Liver (tissue), 9 donors: ENCODE results near the gene LHFPL3. TPM values are rescaled to one million over a fixed set of nuclear protein-coding genes. Genes with fewer than 3 reads are reported as not detected.
A peak's percentile ranks its signal among the peaks of the same experiment; 100 is the strongest.

Experiments
- DNase-seq: peaks from one replicate; pipeline ENCODE4 v3.0.0-alpha.2; 2017; ENCODE audit warnings: low spot score
- H3K27ac ChIP-seq, 2 donors: one replicate each; pipeline ENCODE4 v1.7.0; 2013; ENCODE audit warnings: inconsistent platforms in 2 of 2, low read length in 2 of 2, control low read depth in 1 of 2, low read depth in 1 of 2, mild to moderate bottlenecking in 1 of 2
- H3K27me3 ChIP-seq, 4 donors: one replicate each; pipeline versions ENCODE4 v1.6.1 to v1.7.0; 2013; ENCODE audit warnings: low read length in 3 of 4, inconsistent platforms in 1 of 4, mild to moderate bottlenecking in 1 of 4, moderate library complexity in 1 of 4; ENCODE audit not compliant: control insufficient read depth in 4 of 4, insufficient read depth in 4 of 4
- H3K36me3 ChIP-seq, 4 donors: one replicate each; pipeline versions ENCODE4 v1.6.1 to v1.7.0; 2013; ENCODE audit warnings: low read length in 3 of 4, mild to moderate bottlenecking in 3 of 4, low read depth in 1 of 4, moderate library complexity in 1 of 4; ENCODE audit not compliant: control insufficient read depth in 4 of 4, insufficient read depth in 3 of 4
- H3K4me1 ChIP-seq, 4 donors: one replicate each; pipeline versions ENCODE4 v1.6.1 to v1.7.0; 2013; ENCODE audit warnings: low read length in 3 of 4, mild to moderate bottlenecking in 3 of 4, moderate library complexity in 1 of 4; ENCODE audit not compliant: control insufficient read depth in 4 of 4, insufficient read depth in 4 of 4
- H3K4me3 ChIP-seq, 3 donors: one replicate each; pipeline versions ENCODE4 v1.6.1 to v1.7.0; 2013; ENCODE audit warnings: low read length in 3 of 3, control low read depth in 1 of 3, low read depth in 1 of 3, mild to moderate bottlenecking in 1 of 3
- H3K9ac ChIP-seq, 2 donors: one replicate each; pipeline ENCODE4 v1.7.0; 2013; ENCODE audit warnings: low read length in 2 of 2, mild to moderate bottlenecking in 2 of 2, moderate library complexity in 2 of 2, control low read depth in 1 of 2, low read depth in 1 of 2
- H3K9me3 ChIP-seq, 4 donors: one replicate each; pipeline versions ENCODE4 v1.6.1 to v1.7.0; 2013; ENCODE audit warnings: low read length in 3 of 4; ENCODE audit not compliant: control insufficient read depth in 4 of 4
- EGR1 ChIP-seq, 2 donors: IDR thresholded peaks; 2 replicates each; pipeline ENCODE4 v1.6.1; 2016 to 2018; ENCODE audit warnings: antibody characterized with exemption in 2 of 2, low read depth in 2 of 2
- FOXA1 ChIP-seq: IDR thresholded peaks from 2 replicates; pipeline ENCODE4 v1.6.1; 2016; ENCODE audit warnings: antibody characterized with exemption
- FOXA2 ChIP-seq: IDR thresholded peaks from 2 replicates; pipeline ENCODE4 v1.6.1; 2016; ENCODE audit warnings: antibody characterized with exemption
- HNF4G ChIP-seq: IDR thresholded peaks from 2 replicates; pipeline ENCODE4 v1.6.1; 2016; ENCODE audit warnings: antibody characterized with exemption
- JUND ChIP-seq, 2 donors: IDR thresholded peaks; 2 replicates each; pipeline ENCODE4 v1.6.1; 2016; ENCODE audit warnings: antibody characterized with exemption in 2 of 2
- MAX ChIP-seq: IDR thresholded peaks from 2 replicates; pipeline ENCODE4 v1.6.1; 2016; ENCODE audit warnings: antibody characterized with exemption
- NR2F2 ChIP-seq: IDR thresholded peaks from 2 replicates; pipeline ENCODE4 v1.6.1; 2016; ENCODE audit warnings: antibody characterized with exemption
- RAD21 ChIP-seq, 2 donors: IDR thresholded peaks; 2 replicates each; pipeline ENCODE4 v1.6.1; 2016; ENCODE audit warnings: antibody characterized with exemption in 2 of 2, mild to moderate bottlenecking in 2 of 2
- REST ChIP-seq: IDR thresholded peaks from 2 replicates; pipeline ENCODE4 v1.6.1; 2016; ENCODE audit warnings: antibody characterized with exemption, mild to moderate bottlenecking
- RXRA ChIP-seq, 2 donors: IDR thresholded peaks; 2 replicates each; pipeline ENCODE4 v1.6.1; 2017 to 2018; ENCODE audit warnings: antibody characterized with exemption in 2 of 2, mild to moderate bottlenecking in 1 of 2
- SP1 ChIP-seq: IDR thresholded peaks from 2 replicates; pipeline ENCODE4 v1.6.1; 2018; ENCODE audit warnings: antibody characterized with exemption, mild to moderate bottlenecking
- TAF1 ChIP-seq: conservative IDR thresholded peaks from 2 replicates; pipeline ENCODE4 v1.6.1; 2016; ENCODE audit warnings: antibody characterized with exemption, mild to moderate bottlenecking
- YY1 ChIP-seq: IDR thresholded peaks from 2 replicates; pipeline ENCODE4 v1.6.1; 2016; ENCODE audit warnings: antibody characterized with exemption, mild to moderate bottlenecking
- WGBS: extraction: QIAGEN DNeasy Blood & Tissue Kit; methylation state at CpG from one replicate; pipeline ENCODE4 v1.1.7; 2013; 5-methylcytosine and 5-hydroxymethylcytosine counted together
- polyA plus RNA-seq, 2 donors: library from polyadenylated mRNA; stranded (reverse) in 1 of 2; unstranded in 1 of 2; fragments of 200-250 nt in 1 of 2; fragments of >200 nt in 1 of 2; fragmentation: Nextera tagmentation in 1 of 2; extraction: Ambion mirVana in 1 of 2; gene quantifications; one replicate each; pipeline versions ENCODE4 v1.2.1 to v1.2.3, GENCODE V29; 2013 to 2015
- total RNA-seq, 2 donors: library from RNA; depleted of rRNA; stranded (reverse); fragments of >200 nt; gene quantifications; one replicate each; pipeline ENCODE4 v1.2.3, GENCODE V29; 2014
- TF ChIP-seq, protein P1 (sequence below): IDR thresholded peaks from 2 replicates; pipeline ENCODE4 v1.6.1; 2016; ENCODE audit warnings: antibody characterized with exemption
- TF ChIP-seq, protein P2 (sequence below): IDR thresholded peaks from 2 replicates; pipeline ENCODE4 v1.6.1; 2016; ENCODE audit warnings: antibody characterized with exemption
- TF ChIP-seq, protein P3 (sequence below): fragments of 150-350 bp; IDR thresholded peaks from 2 replicates; pipeline ENCODE4 v1.5.1; 2017; ENCODE audit warnings: improper control_type of control experiment, low read depth, low read length; ENCODE audit not compliant: missing input control
- donor health status: healthy.
- donor health status: healthy.
- donor health status: healthy.
- donor health status: healthy.
- donor health status: healthy.

LHFPL3 gene
- total and polyA plus RNA-seq, 4 donors: not detected

GRCh38 chr7:104940023-104940710, 611.8 kb downstream of the LHFPL3 start:
- no peaks in the 10 kb centered on the region for H3K36me3 ChIP-seq
- TF ChIP-seq, protein P1, sequence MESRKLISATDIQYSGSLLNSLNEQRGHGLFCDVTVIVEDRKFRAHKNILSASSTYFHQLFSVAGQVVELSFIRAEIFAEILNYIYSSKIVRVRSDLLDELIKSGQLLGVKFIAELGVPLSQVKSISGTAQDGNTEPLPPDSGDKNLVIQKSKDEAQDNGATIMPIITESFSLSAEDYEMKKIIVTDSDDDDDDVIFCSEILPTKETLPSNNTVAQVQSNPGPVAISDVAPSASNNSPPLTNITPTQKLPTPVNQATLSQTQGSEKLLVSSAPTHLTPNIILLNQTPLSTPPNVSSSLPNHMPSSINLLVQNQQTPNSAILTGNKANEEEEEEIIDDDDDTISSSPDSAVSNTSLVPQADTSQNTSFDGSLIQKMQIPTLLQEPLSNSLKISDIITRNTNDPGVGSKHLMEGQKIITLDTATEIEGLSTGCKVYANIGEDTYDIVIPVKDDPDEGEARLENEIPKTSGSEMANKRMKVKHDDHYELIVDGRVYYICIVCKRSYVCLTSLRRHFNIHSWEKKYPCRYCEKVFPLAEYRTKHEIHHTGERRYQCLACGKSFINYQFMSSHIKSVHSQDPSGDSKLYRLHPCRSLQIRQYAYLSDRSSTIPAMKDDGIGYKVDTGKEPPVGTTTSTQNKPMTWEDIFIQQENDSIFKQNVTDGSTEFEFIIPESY: no peak
- TF ChIP-seq HNF4G (no peak), FOXA2 (no peak)
- no peak overlapping the region for H3K27ac ChIP-seq
- no peaks in the 10 kb centered on the region for H3K27me3 ChIP-seq
- no peak overlapping the region for H3K4me3 ChIP-seq
- no peaks in the 10 kb centered on the region for H3K4me1 ChIP-seq
- DNase-seq: no peak
- WGBS: 95% methylated on average over 43 of the region's 43 CpGs
- H3K9ac ChIP-seq: no peak overlapping the region
- H3K9me3 ChIP-seq: no peaks in the 10 kb centered on the region

DNA sequence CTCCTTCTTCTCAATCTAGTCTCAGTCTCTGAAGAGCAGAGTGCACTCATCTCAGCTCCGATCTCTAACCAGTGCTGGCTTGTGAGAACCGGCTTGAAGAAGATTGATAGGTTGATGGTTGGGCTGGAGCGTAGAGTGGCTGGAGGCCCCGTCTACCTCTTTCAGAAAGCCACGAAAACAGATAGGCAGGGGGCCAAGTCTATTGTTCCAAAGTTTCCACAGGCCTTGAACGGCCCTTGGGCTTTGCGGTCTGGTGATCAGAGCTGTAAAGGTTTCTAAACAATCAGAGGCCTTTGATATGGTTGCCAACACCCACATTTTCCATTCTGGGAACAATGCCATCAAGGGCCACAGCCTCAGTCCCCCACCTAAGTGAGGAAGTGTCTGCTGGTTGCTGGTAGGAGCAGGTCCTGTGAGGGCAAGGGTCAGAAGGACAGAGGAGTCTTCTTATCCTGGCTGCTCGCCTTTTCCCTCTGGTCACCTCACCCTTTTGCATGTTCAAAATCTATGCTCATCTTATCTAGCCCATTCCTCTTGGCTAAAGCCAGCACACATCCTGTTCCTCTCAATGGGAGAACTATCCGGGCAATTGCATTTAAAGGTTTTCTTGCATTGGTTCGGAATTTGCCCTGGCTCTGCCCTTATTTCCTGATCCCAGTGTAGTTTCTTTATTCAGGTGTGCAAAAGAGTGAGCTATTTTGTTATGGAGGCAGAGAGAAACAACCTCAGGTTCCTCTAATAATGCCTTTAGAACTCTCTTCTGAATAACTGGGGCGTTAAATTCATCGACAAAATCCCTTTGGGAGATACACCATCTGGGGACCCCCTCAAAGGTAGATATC, 615.3 kb downstream of the LHFPL3 start:
- no peaks in the 10 kb centered on the region for H3K9me3 ChIP-seq
- no peaks in the 10 kb centered on the region for H3K4me1 ChIP-seq
- peak overlapping the region in 1 of 2 donors; percentile 28 for H3K9ac ChIP-seq
- H3K27ac ChIP-seq: peak overlapping the region; percentile 5 to 75
- 59% methylated on average over 12 of the region's 12 CpGs for WGBS
- no peak for TF ChIP-seq JUND (IDR thresholded peaks at IDR 0.05)
- TF ChIP-seq NR2F2: peak; percentile 71
- peak; percentile 10 for TF ChIP-seq SP1
- no peaks in the 10 kb centered on the region for H3K27me3 ChIP-seq
- no peaks in the 10 kb centered on the region for H3K36me3 ChIP-seq
- no peak for DNase-seq
- H3K4me3 ChIP-seq: no peak overlapping the region

GRCh38 chr7:104945599-104945956, 617.2 kb downstream of the LHFPL3 start:
- H3K36me3 ChIP-seq: no peaks in the 10 kb centered on the region
- H3K4me3 ChIP-seq: no peak overlapping the region
- no peaks in the 10 kb centered on the region for H3K4me1 ChIP-seq
- no peaks in the 10 kb centered on the region for H3K9me3 ChIP-seq
- H3K27ac ChIP-seq: peak overlapping the region; percentile 5 to 49
- H3K27me3 ChIP-seq: no peaks in the 10 kb centered on the region
- DNase-seq: no peak
- no peak overlapping the region for H3K9ac ChIP-seq
- TF ChIP-seq, protein P1: no peak
- no peak for TF ChIP-seq EGR1 (IDR thresholded peaks at IDR 0.05; ENCODE audit: low read depth in 2 of 2)
- no peak for TF ChIP-seq MAX
- no peak for TF ChIP-seq JUND (IDR thresholded peaks at IDR 0.05)
- TF ChIP-seq RXRA (IDR thresholded peaks at IDR 0.05): no peak
- no peak for TF ChIP-seq YY1
- no peak for TF ChIP-seq RAD21 (IDR thresholded peaks at IDR 0.05)
- TF ChIP-seq REST: no peak
- TF ChIP-seq, protein P2, sequence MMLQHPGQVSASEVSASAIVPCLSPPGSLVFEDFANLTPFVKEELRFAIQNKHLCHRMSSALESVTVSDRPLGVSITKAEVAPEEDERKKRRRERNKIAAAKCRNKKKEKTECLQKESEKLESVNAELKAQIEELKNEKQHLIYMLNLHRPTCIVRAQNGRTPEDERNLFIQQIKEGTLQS: no peak
- TF ChIP-seq SP1: no peak
- TF ChIP-seq HNF4G: no peak
- TF ChIP-seq, protein P3, sequence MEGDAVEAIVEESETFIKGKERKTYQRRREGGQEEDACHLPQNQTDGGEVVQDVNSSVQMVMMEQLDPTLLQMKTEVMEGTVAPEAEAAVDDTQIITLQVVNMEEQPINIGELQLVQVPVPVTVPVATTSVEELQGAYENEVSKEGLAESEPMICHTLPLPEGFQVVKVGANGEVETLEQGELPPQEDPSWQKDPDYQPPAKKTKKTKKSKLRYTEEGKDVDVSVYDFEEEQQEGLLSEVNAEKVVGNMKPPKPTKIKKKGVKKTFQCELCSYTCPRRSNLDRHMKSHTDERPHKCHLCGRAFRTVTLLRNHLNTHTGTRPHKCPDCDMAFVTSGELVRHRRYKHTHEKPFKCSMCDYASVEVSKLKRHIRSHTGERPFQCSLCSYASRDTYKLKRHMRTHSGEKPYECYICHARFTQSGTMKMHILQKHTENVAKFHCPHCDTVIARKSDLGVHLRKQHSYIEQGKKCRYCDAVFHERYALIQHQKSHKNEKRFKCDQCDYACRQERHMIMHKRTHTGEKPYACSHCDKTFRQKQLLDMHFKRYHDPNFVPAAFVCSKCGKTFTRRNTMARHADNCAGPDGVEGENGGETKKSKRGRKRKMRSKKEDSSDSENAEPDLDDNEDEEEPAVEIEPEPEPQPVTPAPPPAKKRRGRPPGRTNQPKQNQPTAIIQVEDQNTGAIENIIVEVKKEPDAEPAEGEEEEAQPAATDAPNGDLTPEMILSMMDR: no peak
- TF ChIP-seq FOXA2: no peak
- no peak for TF ChIP-seq TAF1
- no peak for TF ChIP-seq FOXA1
- no peak for TF ChIP-seq NR2F2
